Astrocyte of the cerebellum (primary cell): ENCODE data around the gene ITIH5.

Source experiments
- DNase-seq: peaks from one replicate; pipeline ENCODE4 v3.0.0-alpha.2; 2011; ENCODE audit warnings: low read depth
- H3K4me3 ChIP-seq: 2 replicates; pipeline ENCODE4 v1.5.1; 2011; ENCODE audit warnings: mild to moderate bottlenecking, low read depth, low read length, moderate library complexity
- CTCF ChIP-seq: IDR thresholded peaks from 2 replicates; pipeline ENCODE4 v1.5.1; 2012; ENCODE audit warnings: low read length, low read depth, moderate library complexity, mild to moderate bottlenecking; ENCODE audit errors: missing control alignments
- in situ Hi-C: cut with HindIII; loops from 2 replicates; pipeline ENCODE4 v1.10.0; 2017; ENCODE audit warnings: low sequenced_read_pairs

ITIH5 gene

GRCh38 chr10:7547206-7547605, 119.6 kb downstream of the ITIH5 start:
- DNase-seq, result no peak
- no peak overlapping the region for H3K4me3 ChIP-seq
- TF ChIP-seq CTCF, result no peak
- in situ Hi-C loops, result no loop called here

- no peak for DNase-seq
- in situ Hi-C loops, result no loop called here
- TF ChIP-seq CTCF, result no peak
- H3K4me3 ChIP-seq, result no peak overlapping the region
Observed at GRCh38 chr10:7546385-7546967, 120.3 kb downstream of the ITIH5 start.

GRCh38 chr10:7545792-7546191, 121.0 kb downstream of the ITIH5 start:
- in situ Hi-C loops, result no loop called here
- no peak for TF ChIP-seq CTCF
- no peak for DNase-seq
- no peak overlapping the region for H3K4me3 ChIP-seq

GRCh38 chr10:7545261-7545660, 121.5 kb downstream of the ITIH5 start:
- TF ChIP-seq CTCF, result no peak
- no peak for DNase-seq
- H3K4me3 ChIP-seq, result no peak overlapping the region
- in situ Hi-C loops, result no loop called here

GRCh38 chr10:7544203-7544602, 122.6 kb downstream of the ITIH5 start:
- TF ChIP-seq CTCF, result no peak
- no peak overlapping the region for H3K4me3 ChIP-seq
- DNase-seq, result no peak
- in situ Hi-C loops, result no loop called here

- no peak for DNase-seq
- TF ChIP-seq CTCF, result no peak
- in situ Hi-C loops, result no loop called here
Observed at GRCh38 chr10:7542189-7542914, 124.4 kb downstream of the ITIH5 start.

More at GRCh38 chr10:7542189-7542914, 124.4 kb downstream of the ITIH5 start:
- no peak overlapping the region for H3K4me3 ChIP-seq
